HCT116 (cell line): ENCODE data around the gene EVI5L. TPM values are rescaled to one million over a fixed set of nuclear protein-coding genes. Genes with fewer than 3 reads are reported as not detected.

Source experiments
- ATAC-seq: fragments of 200-7000 bp; cut with Tn5 transposase; 2 replicates; pipeline ENCODE4 v1.9.1; 2020; ENCODE audit warnings: mild to moderate bottlenecking, moderate library complexity
- BruUV-seq: library from RNA; stranded (reverse); fragments of 400-500 nt; replicated peaks from 2 replicates; lab custom pipeline; 2021; lab: Mats Ljungman, UMichigan
- CTCF ChIA-PET: fragments of 300-600 bp; sonication (Branson Sonifier 250); formaldehyde crosslinking; loops from one replicate; lab custom pipeline; 2021; ENCODE audit warnings: antibody characterized with exemption; lab: Charles Lee
- POLR2A ChIA-PET: fragments of 300-600, 350-600 bp; sonication (Branson Sonifier 250); formaldehyde crosslinking; loops from one replicate; lab custom pipeline; 2021; ENCODE audit warnings: antibody characterized with exemption; lab: Charles Lee
- RAD21 ChIA-PET, 2 experiments: fragments of 300-600 bp; sonication (Branson Sonifier 250); formaldehyde crosslinking; loops; one replicate each; lab custom pipeline; 2023; ENCODE audit warnings: low total read pairs in 2 of 2; ENCODE audit not compliant: uncharacterized antibody in 2 of 2, unreplicated experiment in 2 of 2, low non-redundant PET in 1 of 2; lab: Charles Lee
- DNase-seq: peaks from one replicate; pipeline ENCODE4 v3.0.0-alpha.2; 2010; ENCODE audit warnings: low read depth, low spot score
- H2AFZ ChIP-seq: fragments of 200-600 bp; shearing (Covaris generic), sonication (generic); 2 replicates; pipeline ENCODE4 v1.6.1; 2017; ENCODE audit warnings: low read depth, mixed run types, mixed read lengths, antibody characterized with exemption, low read length; ENCODE audit not compliant: poor library complexity, severe bottlenecking
- H3K27ac ChIP-seq: 2 replicates; pipeline ENCODE4 v1.5.1; 2012; ENCODE audit warnings: low read depth, low read length
- H3K27me3 ChIP-seq: fragments of 200-600 bp; sonication (generic); 2 replicates; pipeline ENCODE4 v1.6.1; 2016; ENCODE audit warnings: mixed run types, low read length, mixed read lengths; ENCODE audit not compliant: insufficient read depth
- H3K36me3 ChIP-seq, 2 experiments: fragments of 200-500 bp in 1 of 2; fragments of 200-600 bp in 1 of 2; sonication (Bioruptor generic) in 1 of 2; sonication (generic) in 1 of 2; 2 replicates each; pipeline versions ENCODE4 v1.5.1 to v1.6.1; 2014 to 2016; ENCODE audit warnings: low read length in 2 of 2, inconsistent platforms in 1 of 2, mixed read lengths in 1 of 2, mixed run types in 1 of 2; ENCODE audit not compliant: insufficient read depth in 2 of 2, control insufficient read depth in 1 of 2
- H3K4me1 ChIP-seq, 2 experiments: fragments of 200-600 bp in 1 of 2; sonication (generic) in 1 of 2; 2 replicates each; pipeline versions ENCODE4 v1.5.1 to v1.6.1; 2012 to 2017; ENCODE audit warnings: low read length in 2 of 2, inconsistent platforms in 1 of 2, mild to moderate bottlenecking in 1 of 2, mixed read lengths in 1 of 2, mixed run types in 1 of 2, moderate library complexity in 1 of 2; ENCODE audit not compliant: insufficient read depth in 2 of 2, control insufficient read depth in 1 of 2
- H3K4me2 ChIP-seq: fragments of 200-600 bp; sonication (generic); 2 replicates; pipeline ENCODE4 v1.6.1; 2017; ENCODE audit warnings: mixed run types, low read length, mixed read lengths
- H3K4me3 ChIP-seq, 2 experiments: fragments of 200-600 bp in 1 of 2; sonication (generic) in 1 of 2; replicated peaks in 1 of 2; 2 replicates each; pipeline ENCODE4 v1.5.1; 2011 to 2016; ENCODE audit warnings: low read length in 2 of 2, control low read depth in 1 of 2, low read depth in 1 of 2, mild to moderate bottlenecking in 1 of 2, mixed read lengths in 1 of 2, mixed run types in 1 of 2
- H3K79me2 ChIP-seq: fragments of 200-600 bp; sonication (generic); 2 replicates; pipeline ENCODE4 v1.6.1; 2017; ENCODE audit warnings: mild to moderate bottlenecking, mixed run types, low read length, moderate library complexity, mixed read lengths; ENCODE audit not compliant: insufficient read depth
- H3K9ac ChIP-seq: fragments of 200-600 bp; sonication (generic); 2 replicates; pipeline ENCODE4 v1.6.1; 2016; ENCODE audit warnings: low read length, mixed read lengths
- H3K9me2 ChIP-seq: fragments of 200-600 bp; sonication (generic), shearing (Covaris generic); 2 replicates; pipeline ENCODE4 v1.6.1; 2017; ENCODE audit warnings: mixed run types, mild to moderate bottlenecking, moderate library complexity; ENCODE audit not compliant: insufficient read depth
- H3K9me3 ChIP-seq, 2 experiments: fragments of 200-500 bp in 1 of 2; fragments of 200-600 bp in 1 of 2; sonication (Bioruptor generic) in 1 of 2; sonication (generic) in 1 of 2; 2 replicates each; pipeline ENCODE4 v1.6.1; 2014 to 2017; ENCODE audit warnings: low read length in 2 of 2, mixed read lengths in 2 of 2, inconsistent platforms in 1 of 2, low read depth in 1 of 2, mild to moderate bottlenecking in 1 of 2, mixed run types in 1 of 2, moderate library complexity in 1 of 2; ENCODE audit not compliant: control insufficient read depth in 1 of 2, insufficient read depth in 1 of 2
- H4K20me1 ChIP-seq: fragments of 200-600 bp; sonication (generic), shearing (Covaris generic); 2 replicates; pipeline ENCODE4 v1.6.1; 2017; ENCODE audit warnings: mixed run types, mild to moderate bottlenecking, moderate library complexity; ENCODE audit not compliant: insufficient read depth
- ATF3 ChIP-seq: IDR thresholded peaks from 2 replicates; pipeline ENCODE4 v1.6.1; 2012
- CEBPB ChIP-seq: IDR thresholded peaks from 2 replicates; pipeline ENCODE4 v1.6.1; 2012; ENCODE audit warnings: low read depth
- EZH2 ChIP-seq: fragments of 200-600 bp; sonication (generic); IDR thresholded peaks from 2 replicates; pipeline ENCODE4 v1.6.1; 2017; ENCODE audit warnings: antibody characterized with exemption, mixed run types
- EZH2phosphoT487 ChIP-seq: fragments of 200-600 bp; IDR thresholded peaks from 2 replicates; pipeline ENCODE4 v1.6.1; 2018; ENCODE audit warnings: antibody characterized with exemption, borderline replicate concordance
- FOSL1 ChIP-seq: IDR thresholded peaks from 2 replicates; pipeline ENCODE4 v1.6.1; 2012; ENCODE audit warnings: low read depth
- JUND ChIP-seq: IDR thresholded peaks from 2 replicates; pipeline ENCODE4 v1.6.1; 2012
- MAX ChIP-seq: IDR thresholded peaks from 2 replicates; pipeline ENCODE4 v1.6.1; 2012
- POLR2AphosphoS5 ChIP-seq: IDR thresholded peaks from 2 replicates; pipeline ENCODE4 v1.6.1; 2011; ENCODE audit warnings: mild to moderate bottlenecking, low read depth, low read length, moderate library complexity
- REST ChIP-seq: IDR thresholded peaks from 2 replicates; pipeline ENCODE4 v1.6.1; 2012; ENCODE audit warnings: low read depth
- YY1 ChIP-seq: IDR thresholded peaks from 2 replicates; pipeline ENCODE4 v1.6.1; 2011; ENCODE audit warnings: low read length, low read depth, moderate library complexity, mild to moderate bottlenecking; ENCODE audit not compliant: insufficient replicate concordance; ENCODE audit errors: extremely low read depth
- ZBTB33 ChIP-seq: IDR thresholded peaks from 2 replicates; pipeline ENCODE4 v1.6.1; 2011; ENCODE audit warnings: mild to moderate bottlenecking, low read length, moderate library complexity; ENCODE audit not compliant: insufficient replicate concordance; ENCODE audit errors: extremely low read depth
- ZFX ChIP-seq: fragments of 450-650 bp; IDR thresholded peaks from 2 replicates; pipeline ENCODE4 v1.6.1; 2017
- intact Hi-C: fragments of 100-400 bp; cut with micrococcal nuclease; formaldehyde crosslinking; loops from 2 replicates; pipeline ENCODE4 v1.10.0; 2022
- total RNA-seq: library from RNA; stranded (reverse); gene quantifications from one replicate; pipeline ENCODE4 v1.2.1, GENCODE V29; 2021; ENCODE audit not compliant: unreplicated experiment

The EVI5L gene
- total RNA-seq, 1 experiment from 2014 or later: 15.0 TPM

GRCh38 chr19:7783991-7784423, 46.0 kb upstream of the EVI5L start:
- Histone ChIP-seq H3K27ac (no peak overlapping the region), H3K9me2 (no peaks in the 10 kb centered on the region), H3K27me3 (peaks cover 6% of the 10 kb centered on the region; the same call in 1 of the 2 replicates), H3K9me3 (no peaks in the 10 kb centered on the region), H3K4me3 (no peak overlapping the region), H3K36me3 (no peaks in the 10 kb centered on the region), H3K4me1 (peaks cover 6 to 10% of the 10 kb centered on the region in 2 experiments)
- no peak for DNase-seq
- ChIA-PET RAD21 (interaction anchor here in 1 of 2 experiments (0.6 kb wide), 1 partner anchor 216 kb away, joined by 3 read pairs; no protein-coding TSS in a partner anchor), CTCF (interaction anchor here (1.2 to 1.8 kb wide), 3 partner anchors 15 to 216 kb away, joined by 3 to 7 read pairs (median 4); partner anchors contain the start of gene TRAPPC5)
- no TSS peak for BruUV-seq
- TF ChIP-seq POLR2AphosphoS5 (no peak), EZH2 (no peak), EZH2phosphoT487 (no peak), ZBTB33 (no peak), REST (peak; percentile 52), ZFX (no peak), FOSL1 (peak; percentile 40; the same call in 1 of the 2 replicates), MAX (no peak), JUND (0 out of 2 replicates have a peak, but pooled peaks have one; percentile 12), CEBPB (peak; percentile 92), YY1 (no peak), ATF3 (peak; percentile 60; the same call in 1 of the 2 replicates)
- TF ChIP-seq, all 23 proteins: peak for 5
- Histone ChIP-seq H3K79me2 (no peaks in the 10 kb centered on the region), H3K4me2 (peak overlapping the region; percentile 31; the same call in 1 of the 2 replicates), H2AFZ (peak overlapping the region; percentile 27), H4K20me1 (no peaks in the 10 kb centered on the region), H3K9ac (no peak overlapping the region)
- POLR2A ChIA-PET: no interaction called here
- intact Hi-C loops: no loop called here
- peak; percentile 70 for ATAC-seq
